Stimulated activated CD8-positive, alpha-beta memory T cell treated with anti-CD3 and anti-CD28 coated beads, Interleukin-15, amount 100 ng/mL, for 24 hours (primary cell): ENCODE measurements around the gene TAF1C.

Experiments
- DNase-seq: peaks from one replicate; pipeline ENCODE4 v3.0.0-alpha.2; 2020; ENCODE audit warnings: low read depth

The TAF1C gene

DNA sequence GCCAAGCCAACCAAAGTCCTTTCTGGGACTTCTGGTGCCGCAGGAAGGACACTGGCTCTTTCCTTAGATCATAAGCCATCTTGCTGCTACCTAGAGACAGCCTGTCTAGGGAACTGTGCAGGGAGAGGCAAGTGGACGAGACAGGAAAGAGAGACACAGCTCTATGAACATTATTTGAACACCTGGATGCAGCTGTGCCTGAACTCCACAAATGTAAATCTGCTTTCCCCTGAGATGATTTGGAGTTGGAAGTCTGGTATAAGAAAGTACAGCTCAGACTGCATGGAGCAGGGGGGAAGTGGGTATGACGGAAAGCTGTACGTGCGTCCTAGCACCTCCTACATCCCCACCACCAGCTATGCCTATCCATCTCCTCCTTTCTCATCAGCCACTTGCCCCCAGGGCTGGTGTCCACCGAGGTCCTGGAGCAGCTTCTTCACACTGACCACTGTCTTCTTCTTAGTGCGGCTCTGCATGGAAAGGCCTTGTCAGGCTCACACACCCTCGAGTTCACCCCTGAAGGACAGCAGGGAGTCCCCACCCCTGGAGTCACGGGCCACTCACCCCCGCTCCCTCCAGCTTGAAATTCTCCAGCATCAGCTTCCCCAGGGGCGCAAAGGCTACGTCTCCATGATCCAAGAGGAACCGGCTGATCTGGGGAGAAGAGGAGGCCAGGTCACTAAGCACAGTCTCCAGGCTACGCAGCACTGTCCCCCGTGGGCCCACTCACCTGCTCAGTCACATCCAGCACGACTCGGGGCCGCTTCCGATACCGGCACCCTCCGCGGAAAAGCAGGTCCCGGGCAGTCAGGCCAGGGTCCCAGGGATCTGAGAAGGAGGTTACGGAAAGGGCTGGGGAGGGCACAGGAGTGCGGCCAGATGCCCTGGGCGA lies 3.9 kb downstream of the TAF1C start:
- no peak for DNase-seq

DNA sequence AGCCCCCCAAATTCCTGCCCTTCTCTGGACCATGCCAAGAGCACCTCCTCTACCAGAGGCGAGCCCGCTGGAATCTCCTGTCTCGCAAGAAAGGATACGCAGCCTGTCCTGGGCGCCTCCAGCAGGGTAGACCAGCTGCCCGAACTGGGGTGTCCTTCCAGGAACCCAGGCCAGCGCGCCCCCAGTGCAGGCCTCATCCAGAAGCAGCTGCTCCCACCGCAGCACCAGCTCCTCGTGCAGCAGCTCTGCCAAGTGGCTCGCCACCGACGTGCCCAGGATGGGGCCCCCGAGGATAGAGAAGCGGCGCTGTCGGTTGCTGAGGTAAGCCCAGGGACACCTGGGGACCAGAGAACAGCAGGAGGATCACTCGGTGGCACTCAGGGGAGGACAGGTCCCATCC lies 4.8 kb downstream of the TAF1C start:
- no peak for DNase-seq

DNA sequence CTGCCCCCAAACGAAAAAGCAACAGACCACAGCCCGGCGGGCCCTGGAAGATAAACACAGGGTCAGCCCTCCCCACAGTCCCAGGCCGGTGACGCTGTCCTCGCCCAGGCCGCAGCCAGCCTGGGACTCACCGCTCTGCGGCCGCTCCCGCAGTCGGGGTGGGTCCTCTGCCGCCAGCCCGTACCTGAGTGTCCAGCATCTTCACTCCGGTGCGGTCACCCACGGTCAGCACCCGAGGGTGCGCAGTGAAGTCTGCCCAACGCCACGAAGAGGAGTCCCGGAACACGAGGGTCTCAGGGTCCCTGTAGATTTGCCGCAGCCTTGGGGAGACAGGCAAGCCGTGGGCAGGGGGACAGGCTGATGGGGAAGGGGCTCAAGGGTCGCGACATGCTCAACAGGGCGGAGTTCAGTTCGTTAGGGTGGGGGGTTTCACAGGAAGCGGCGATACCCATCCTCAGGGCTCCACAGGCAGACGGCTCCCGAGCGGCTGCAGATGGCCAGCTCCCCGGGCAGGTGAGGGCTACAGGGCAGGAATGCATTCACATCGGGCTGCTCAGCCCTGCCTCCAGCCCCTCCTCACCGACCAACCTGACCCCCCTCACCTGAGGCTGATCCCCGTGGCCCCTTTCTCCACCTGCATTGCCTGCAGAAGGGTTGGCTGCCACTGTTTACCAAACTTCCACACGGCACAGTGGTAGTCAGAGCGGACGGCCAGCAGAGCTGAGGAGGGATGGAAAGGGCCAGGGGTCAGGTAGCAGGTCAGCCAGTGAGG lies 5.5 kb downstream of the TAF1C start:
- no peak for DNase-seq

DNA sequence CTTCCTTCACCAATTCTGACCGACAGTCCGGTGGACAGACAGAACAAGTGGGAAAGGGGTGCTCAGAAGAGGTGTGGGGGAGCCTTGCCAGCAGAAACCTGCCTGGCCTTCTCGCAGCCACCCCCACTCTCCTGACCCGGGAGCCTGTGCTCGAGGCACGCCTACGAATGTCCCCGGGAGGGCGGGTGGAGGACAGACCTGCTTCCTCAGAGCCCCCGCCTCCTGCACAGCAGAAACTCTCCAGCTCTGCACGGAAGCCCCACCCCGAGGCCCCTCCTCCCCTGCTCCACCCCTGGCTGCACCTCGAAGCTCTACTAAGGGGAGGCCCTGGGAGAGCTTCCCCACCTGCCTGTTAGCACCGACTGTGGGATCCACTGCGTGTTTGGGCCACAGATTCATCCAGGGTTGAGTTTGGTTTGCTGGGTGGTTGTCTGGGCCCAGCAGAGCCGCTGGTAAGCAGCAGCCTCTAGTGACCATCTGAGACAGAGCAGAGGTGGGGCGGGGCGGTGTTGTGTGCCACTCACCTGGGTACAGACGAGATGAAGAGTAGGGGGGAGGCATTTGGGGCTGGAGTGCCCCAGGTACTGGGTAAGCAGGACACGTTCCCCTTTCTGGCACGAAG lies 6.2 kb downstream of the TAF1C start:
- DNase-seq, result no peak

DNA sequence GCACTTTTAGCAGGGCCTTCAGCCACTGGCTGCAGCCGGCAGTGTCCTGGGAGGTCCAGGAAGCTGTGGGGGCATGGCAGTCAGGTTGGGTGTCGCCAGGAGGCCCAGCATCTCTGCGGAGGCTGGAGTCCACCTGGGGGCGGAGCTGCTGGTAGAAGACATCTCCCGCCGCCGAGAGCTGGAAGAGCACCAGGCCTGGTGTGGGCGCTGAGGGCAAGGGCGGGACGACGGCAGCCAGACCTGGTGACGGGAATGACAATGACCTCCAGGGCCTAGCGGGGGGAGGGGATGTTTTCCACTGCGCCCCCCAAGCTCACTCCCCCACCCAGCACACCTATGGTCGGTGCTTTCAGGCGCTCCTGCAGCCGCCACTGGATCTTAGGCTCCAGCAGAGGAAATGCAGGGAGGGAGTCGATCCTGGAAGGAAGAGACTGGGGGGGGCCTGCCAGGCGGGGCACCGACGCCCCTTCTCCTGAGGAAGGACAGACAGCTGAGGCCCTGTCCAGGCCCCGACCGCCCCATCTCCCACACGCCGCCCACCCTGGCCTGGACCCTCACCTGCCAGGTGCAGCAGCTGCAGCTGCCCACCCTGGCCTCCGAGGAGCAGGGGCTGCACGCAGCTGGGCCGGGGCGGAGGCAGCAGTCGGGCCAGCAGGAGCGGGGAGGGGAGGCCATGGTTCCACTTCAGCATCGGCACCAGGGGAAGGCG lies 7.1 kb downstream of the TAF1C start:
- DNase-seq, result no peak

DNA sequence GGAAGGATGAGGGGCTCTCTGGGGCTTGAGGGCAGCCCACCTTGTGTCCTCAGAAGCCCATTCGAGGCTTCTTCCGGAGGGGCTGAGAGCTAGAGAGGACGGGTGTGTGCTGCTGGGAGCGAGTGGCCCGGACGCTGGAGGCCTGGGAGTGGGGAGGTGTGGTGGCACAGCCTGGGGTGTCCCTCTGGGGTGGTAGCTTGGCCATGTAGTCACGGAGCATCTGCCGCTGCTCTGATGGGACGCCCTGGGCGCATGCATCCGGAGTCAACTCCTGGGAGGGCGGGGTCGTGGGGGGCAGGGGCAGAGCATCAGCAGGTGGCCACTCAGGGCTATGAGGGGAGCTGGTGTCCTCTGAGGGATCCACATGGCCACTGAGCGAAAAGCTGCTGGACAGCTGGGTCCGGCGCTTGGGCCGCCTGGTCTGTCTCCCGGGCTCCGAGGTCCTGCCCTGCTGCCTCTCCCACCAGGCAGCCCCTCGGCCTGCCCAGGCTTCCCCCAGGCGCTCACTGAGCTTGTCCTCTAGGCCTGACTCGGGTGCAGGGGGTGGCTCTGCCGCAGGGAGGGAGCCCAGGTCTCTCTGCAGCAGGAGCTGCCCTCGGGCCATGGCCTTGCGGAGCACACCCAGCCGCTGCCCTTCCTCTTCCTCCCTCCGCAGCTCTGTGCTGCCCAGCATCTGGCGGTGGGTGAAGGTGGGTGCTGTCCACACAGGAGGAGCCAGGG lies 7.8 kb downstream of the TAF1C start:
- no peak for DNase-seq

DNA sequence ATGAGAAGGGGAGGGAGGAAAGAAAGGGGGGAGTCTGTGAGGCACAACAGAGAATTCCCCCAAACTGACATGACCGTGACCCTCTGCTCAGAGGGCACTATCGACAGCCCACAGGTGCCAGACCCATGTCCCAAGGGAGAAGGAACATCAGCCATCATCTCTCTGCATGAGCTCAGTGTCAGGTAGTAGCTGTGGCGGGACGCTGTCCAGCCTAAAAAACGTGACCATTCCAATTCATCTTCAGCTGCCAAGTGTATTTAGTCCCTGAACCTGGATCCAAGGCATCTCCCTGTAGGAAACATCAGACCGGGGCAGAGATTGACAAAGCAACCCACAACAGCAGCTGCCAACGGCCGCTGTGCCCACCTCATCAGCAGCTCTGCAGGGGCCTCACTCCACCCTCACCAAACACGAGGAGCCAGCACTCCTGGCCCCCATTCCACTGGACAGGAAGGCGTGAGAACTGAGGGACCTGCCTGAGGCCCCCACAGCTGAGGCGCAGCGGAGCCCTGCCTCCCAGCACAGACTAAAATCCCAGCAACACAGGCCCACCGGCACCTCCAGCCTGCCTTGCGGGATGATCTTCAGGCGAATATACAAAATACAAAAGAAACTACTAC lies 8.6 kb downstream of the TAF1C start:
- no peak for DNase-seq

DNA sequence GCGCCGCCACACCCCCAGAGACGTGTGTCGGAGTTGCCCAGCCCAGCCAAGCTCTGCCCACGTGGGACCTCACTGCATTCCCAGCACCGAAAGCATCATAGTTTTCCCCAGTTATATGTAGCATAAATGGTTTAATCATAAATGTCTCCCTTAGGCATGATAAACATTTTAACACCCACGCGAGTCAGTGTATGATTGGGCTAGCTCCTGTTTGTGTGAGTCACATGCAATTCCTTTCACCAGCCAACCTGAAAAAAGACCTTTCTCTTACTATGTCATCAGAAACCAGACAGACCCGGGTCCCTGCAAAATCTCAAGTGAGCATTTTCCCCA lies 9.2 kb downstream of the TAF1C start:
- DNase-seq, result no peak

DNA sequence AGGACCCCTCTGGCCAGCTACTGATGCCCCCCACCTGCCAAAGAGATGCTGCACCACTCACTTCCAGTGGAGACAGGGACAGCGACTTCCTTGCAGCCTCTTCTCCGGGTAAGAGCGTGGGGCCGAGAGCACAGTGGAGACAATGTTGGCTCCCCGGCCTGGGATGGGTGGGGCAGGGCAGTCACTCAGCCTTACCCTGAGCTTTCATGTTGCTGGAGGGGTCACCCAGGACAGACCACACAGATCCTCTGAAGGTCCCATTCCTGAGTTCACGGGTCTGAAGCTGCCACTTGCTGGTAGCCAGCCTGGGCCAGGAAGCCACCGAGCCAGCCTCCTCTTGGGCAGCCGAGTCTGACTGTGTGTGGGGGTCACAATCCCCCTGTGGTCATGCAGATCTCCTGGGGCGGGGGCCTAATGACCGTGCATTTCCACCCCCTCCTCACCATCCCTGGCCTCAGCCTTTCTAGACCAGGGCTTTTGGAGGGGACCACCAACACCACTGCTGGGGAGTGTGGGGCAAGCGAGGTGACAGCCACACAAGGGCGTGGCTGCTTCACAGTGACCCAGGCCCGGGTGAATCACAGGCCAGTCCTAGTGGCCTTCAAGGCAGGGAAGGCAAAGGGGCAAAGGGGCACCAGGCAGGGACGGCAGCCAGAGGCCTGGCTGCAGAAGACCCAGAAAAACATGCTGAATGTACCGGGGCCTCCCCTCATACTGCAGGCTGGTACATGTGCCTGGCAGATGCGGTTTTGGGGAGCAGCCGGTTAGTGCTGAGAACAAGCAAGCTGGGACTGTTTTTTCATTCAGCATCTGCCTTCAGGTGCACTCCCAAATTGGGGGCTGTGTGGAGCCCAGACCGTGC lies 10.4 kb downstream of the TAF1C start:
- DNase-seq, result no peak

DNA sequence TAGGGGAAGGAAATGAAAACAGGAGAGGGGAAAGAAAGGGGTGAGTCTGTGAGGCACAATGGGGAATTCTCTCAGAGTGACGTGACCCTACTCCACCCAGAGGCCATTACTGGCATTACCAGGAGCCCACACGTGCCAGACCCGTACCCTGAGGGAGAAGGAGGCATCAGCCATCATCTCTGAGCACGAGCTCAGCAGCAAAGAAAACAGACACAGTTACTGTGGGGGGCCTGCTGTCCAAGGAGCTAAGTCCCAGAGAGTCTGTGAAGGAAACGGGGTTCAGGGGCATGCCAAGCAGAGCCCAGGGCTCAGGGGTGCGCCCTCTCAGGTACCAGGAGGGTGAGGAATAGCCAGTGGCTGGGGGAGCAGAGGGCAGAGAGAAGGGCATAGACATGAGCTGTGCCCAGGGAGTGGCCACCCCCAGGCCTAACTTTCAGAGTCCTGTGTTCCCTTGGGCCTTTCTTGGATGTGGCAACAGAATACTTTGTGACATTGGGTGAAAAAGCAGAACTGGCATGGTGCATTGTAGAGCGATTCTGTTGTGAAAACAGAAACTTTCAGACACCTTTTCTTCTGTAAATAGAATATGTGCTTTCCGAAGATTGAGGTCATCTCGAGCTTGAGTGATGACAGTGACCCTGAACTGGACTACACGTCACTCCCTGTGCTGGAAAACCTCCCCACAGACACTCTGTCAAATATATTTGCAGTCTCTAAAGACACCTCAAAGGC lies 11.3 kb downstream of the TAF1C start:
- DNase-seq, result no peak

DNA sequence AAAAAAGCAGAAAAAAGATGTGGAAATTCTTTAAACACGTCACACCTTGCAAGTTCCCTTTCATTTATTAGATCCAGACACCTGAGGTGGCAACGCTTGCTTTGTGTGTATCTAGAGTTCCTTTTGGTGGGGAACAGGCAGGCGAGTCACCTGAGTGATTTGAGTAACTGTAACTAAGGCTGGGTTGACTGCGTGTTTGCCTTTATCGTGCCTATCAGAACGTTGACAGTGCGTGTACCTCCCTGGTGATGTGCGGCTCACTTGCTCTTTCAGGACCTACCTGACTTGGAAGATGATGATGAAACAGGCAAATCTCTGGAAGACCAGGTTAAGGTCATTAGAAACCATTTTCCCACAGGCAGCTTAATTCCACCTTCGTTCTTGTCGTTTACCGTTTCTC lies 12.5 kb downstream of the TAF1C start:
- no peak for DNase-seq

DNA sequence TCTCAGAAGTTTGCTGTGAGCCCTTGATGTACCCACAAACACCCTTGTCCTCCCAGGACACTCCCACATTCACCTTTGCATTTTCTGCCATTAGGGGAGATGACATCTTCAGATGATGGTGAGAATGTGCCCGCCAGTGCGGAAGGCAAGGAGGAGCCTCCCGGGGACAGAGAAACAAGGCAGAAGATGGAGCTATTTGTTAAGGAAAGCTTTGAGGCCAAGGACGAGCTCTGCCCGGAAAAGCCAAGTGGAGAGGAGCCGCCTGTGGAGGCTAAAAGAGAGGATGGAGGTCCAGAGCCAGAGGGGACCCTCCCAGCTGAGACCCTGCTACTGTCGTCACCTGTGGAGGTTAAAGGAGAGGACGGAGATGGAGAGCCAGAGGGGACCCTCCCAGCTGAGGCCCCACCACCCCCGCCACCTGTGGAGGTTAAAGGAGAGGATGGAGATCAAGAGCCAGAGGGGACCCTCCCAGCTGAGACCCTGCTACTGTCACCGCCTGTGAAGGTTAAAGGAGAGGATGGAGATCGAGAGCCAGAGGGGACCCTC lies 17.0 kb downstream of the TAF1C start:
- DNase-seq, result no peak

DNA sequence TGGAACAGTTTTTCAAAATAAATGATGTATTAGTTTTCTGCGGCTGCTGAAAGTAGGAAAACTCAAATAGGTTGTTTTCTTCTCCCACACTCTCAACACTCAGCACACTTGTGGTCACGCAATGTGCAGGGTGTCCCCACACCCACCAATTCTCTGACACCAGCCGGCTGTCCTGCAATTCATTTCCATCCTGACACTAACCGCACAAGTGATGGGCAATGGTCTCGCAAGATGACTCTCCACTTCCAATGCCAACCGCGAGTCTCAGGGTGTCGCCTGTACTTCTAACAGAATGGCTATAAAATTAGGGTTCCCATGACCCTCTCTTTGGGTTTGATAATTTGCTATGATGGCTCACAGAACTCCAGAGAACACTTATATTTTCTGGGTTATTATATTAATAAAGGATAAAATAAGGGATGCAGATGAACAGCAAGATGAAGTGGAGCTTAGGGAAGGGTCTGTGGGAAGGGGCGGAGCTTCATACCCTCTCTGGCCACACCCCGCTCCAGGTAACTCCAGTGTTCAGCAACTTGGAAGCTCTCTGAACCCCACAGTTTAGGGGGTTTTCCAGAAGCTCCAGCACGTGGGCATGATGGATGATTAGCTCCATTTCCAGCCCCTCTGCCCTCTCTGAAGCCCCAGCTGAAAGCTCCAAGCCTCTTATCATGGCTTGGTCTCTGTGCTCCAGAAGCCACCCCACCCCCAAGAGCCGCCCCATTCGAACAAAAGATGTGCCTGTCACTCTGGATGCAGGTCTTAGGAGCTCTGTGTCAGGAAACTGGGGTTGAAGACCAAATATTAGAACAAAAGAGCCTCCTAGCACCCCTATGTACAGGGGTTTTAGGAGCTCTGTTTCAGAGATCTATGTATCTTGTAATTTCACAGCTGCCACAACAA lies 19.8 kb downstream of the TAF1C start:
- DNase-seq, result no peak

DNA sequence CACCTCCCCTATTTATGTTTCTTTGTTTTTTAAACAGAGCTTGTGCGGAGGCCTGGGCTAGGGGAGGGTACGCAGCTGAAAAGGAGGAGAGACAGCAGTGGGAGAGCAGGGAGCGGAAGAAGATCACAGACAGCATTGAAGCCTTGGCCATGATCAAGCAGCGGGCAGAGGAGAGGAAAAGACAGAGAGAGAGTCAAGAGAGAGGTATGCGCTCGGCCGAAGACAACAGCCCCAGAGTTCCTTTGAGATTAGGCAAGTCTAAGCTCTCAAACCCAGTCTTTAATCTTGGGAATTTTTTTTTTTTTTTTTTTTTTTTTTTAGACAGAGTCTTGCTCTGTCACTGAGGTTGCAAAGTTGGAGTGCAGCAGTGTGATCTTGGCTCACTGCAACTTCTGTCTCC lies 21.1 kb downstream of the TAF1C start:
- DNase-seq, result no peak

DNA sequence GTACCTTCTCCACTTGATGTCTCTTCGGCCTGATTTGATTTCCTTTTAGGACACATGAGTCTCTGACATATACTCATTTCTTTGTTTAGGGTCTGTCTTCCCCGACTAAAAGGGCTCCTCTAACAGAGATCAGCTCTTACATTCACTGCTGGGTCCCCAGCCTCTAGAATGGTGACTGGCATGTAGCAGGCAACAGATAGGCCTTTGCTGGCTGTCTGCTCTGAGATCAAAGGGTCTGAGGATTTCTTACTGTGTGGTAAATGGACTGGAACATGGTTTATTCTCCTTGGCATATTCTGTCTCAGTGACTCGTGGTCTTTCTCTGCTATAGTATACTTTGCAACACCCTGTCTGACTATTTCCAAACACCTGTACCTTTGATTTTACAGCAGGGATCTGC lies 25.1 kb downstream of the TAF1C start:
- DNase-seq, result no peak

DNA sequence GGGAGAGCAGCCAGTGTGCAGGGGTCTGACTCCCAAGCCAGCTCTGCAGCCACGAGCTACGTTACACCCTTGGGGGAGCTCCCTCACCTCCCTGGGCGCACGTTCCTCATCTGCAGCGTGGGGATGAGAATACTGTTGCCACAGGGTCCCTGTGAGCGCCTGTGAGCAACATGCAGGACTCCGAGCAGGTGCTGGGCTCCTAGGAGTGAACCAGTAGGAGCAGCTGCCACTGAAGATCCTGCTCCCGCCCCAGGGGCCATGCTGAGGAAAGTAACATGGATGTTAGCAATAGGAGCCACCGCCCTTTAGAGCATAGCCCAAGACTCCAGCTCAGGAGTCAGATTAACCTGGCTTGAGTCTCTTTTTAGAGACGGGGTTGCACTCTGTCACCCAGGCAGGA lies 25.8 kb downstream of the TAF1C start:
- no peak for DNase-seq

DNA sequence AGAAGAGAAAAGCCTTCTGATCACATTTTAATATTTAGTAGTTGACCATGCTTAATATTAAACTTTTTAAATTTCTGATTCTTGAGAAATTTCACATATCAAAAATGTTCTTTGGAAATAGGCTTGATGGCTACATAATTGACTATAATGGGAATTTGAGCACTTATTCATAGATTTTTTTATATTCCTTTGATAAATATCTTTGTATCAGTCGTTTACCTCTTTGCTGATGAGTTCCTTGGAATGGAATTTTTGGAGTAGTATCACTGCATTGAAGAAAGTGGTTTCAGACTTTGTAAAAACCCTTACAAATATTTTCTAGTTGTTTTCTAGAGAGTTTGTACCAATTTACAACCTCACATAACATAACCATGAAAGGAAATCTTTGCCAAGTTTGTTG lies 27.1 kb downstream of the TAF1C start:
- no peak for DNase-seq

DNA sequence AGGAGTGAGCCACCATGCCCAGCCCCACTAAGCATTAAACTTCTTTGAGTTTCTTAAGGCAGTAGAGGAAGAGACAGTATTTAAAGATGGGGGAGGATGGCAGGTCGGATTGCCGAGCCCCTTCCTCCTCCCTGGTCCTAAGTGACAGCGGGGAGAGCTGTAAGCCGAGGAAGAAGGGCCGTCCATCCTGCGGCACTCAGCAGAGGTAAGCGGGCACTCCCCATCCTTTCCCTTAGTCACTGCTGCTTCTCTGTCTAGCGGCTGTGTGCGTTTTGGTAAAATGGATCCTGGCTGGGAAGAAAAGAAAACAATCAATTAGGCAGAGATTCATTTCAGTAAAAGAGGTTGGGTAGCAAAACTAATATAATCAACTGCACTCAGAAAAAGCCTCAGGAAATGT lies 27.9 kb downstream of the TAF1C start:
- no peak for DNase-seq
